Sigmoid colon (tissue), 7 donors: ENCODE results near the gene CCDC185. TPM values are rescaled to one million over a fixed set of nuclear protein-coding genes. Genes with fewer than 3 reads are reported as not detected.

ENCODE experiments used
- DNase-seq: peaks from one replicate; pipeline ENCODE4 v3.0.0-alpha.2; 2019
- H3K27ac ChIP-seq, 4 donors: fragments of 200-600 bp; sonication (generic); one replicate each; pipeline ENCODE4 v1.5.1; 2016 to 2019; ENCODE audit warnings: mild to moderate bottlenecking in 1 of 4
- H3K27me3 ChIP-seq, 3 donors: fragments of 200-600 bp; sonication (generic); one replicate each; pipeline ENCODE4 v1.5.1; 2019; ENCODE audit warnings: mild to moderate bottlenecking in 1 of 3
- H3K36me3 ChIP-seq, 4 donors: fragments of 200-600 bp; sonication (generic); one replicate each; pipeline ENCODE4 v1.5.1; 2016 to 2019
- H3K4me1 ChIP-seq, 4 donors: fragments of 200-600 bp; sonication (generic); one replicate each; pipeline ENCODE4 v1.5.1; 2017 to 2019
- H3K4me3 ChIP-seq, 4 donors: fragments of 200-600 bp; sonication (generic); one replicate each; pipeline ENCODE4 v1.5.1; 2017 to 2019; ENCODE audit warnings: mild to moderate bottlenecking in 2 of 4, moderate library complexity in 1 of 4
- H3K9me3 ChIP-seq, 4 donors: fragments of 200-600 bp in 3 of 4; sonication (generic) in 3 of 4; one replicate each; pipeline versions ENCODE4 v1.5.1 to v1.6.1; 2013 to 2019
- EP300 ChIP-seq, 4 donors: sonication (generic); formaldehyde crosslinking; IDR thresholded peaks; one replicate each; pipeline ENCODE4 v1.6.1; 2017; ENCODE audit warnings: antibody characterized with exemption in 4 of 4
- POLR2A ChIP-seq, 2 donors: fragments of 450-650 bp; IDR thresholded peaks; one replicate each; pipeline ENCODE4 v1.6.1; 2016; ENCODE audit warnings: antibody characterized with exemption in 2 of 2, mild to moderate bottlenecking in 2 of 2, moderate library complexity in 2 of 2
- POLR2AphosphoS5 ChIP-seq, 4 donors: sonication (generic); formaldehyde crosslinking; IDR thresholded peaks; one replicate each; pipeline ENCODE4 v1.6.1; 2017; ENCODE audit warnings: antibody characterized with exemption in 4 of 4
- WGBS, 2 donors: extraction: QIAGEN DNeasy Blood & Tissue Kit; methylation state at CpG; one replicate each; pipeline ENCODE4 v1.1.7; 2013; 5-methylcytosine and 5-hydroxymethylcytosine counted together
- intact Hi-C: fragments of 100-400 bp; cut with DNase I; formaldehyde crosslinking; loops from one replicate; pipeline ENCODE4 v1.15.1; 2023
- polyA plus RNA-seq, 3 donors: library from polyadenylated mRNA; stranded (reverse); fragments of 200-250 nt; gene quantifications; one replicate each; pipeline ENCODE4 v1.2.3, GENCODE V29; 2013
- total RNA-seq, 4 donors: library from RNA; depleted of rRNA; stranded (reverse); fragments of >200 nt; gene quantifications; one replicate each; pipeline ENCODE4 v1.1.0, GENCODE V29; 2016
- TF ChIP-seq, protein P1 (sequence below), 4 experiments: fragments of 450-650 bp in 3 of 4; fragments of 200-600 bp in 1 of 4; IDR thresholded peaks; one replicate each; pipeline ENCODE4 v1.5.1; 2016 to 2019; ENCODE audit warnings: antibody characterized with exemption in 4 of 4, mild to moderate bottlenecking in 3 of 4, moderate library complexity in 2 of 4
- donor health status: healthy with polysubstance abuse.
- donor health status: Bipolar disorder and iron deficiency.
- donor health status: healthy.

Gene CCDC185
- total and polyA plus RNA-seq, 7 donors, result not detected

DNA sequence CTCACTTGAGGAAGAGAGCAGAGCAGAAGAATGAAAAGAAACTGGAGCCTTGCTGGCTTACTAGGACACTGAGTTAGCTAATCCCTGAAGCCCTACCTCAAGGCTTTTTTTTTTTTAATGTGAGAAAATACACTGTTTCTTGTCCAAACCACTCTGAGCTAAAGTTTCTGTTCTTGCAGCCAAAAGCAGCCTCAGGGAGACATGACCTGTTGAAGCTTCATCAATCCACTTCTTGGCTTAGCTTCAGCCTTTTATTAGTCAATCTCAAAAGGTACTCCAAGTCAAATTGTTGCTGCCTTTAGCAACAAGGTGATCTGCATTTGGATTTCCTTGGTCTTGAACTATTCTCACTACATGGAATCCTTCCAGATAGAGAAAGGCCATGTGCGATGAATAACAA, 33.7 kb downstream of the CCDC185 start:
- Histone ChIP-seq H3K36me3 (no peaks in the 10 kb centered on the region), H3K4me1 (peaks cover 0 to 48% (median 33%) of the 10 kb centered on the region in 4 donors), H3K27me3 (no peaks in the 10 kb centered on the region), H3K9me3 (no peaks in the 10 kb centered on the region), H3K4me3 (no peak overlapping the region), H3K27ac (peak overlapping the region in 1 of 4 donors; percentile 12)
- DNase-seq, result no peak
- WGBS, 2 donors, result 89 to 91% methylated on average over 1 of the region's 1 CpG
- TF ChIP-seq POLR2AphosphoS5 (IDR thresholded peaks at IDR 0.05) (no peak), POLR2A (IDR thresholded peaks at IDR 0.05) (no peak)
- intact Hi-C loops, result no loop called here

DNA sequence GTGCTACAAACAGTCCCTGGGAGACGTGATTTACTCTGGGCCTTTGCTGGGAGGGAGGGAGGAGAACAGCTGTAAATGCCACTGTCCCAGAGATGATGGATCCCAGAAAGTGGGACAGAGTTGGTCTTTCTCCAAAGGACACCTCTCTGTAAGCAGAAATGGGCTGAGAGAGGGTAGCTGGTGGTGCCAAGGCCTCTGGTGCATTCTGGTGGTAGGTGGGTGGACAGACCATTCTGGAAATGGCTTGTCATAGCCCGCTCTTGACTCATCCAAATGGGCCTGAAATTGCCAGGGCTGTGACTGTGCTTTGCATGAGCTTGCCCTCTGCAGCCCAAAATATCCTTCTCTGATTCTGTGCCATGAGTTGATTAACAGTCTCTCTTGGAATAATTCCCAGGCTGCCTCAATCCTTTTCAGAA, 36.1 kb downstream of the CCDC185 start:
- Histone ChIP-seq H3K9me3 (no peaks in the 10 kb centered on the region), H3K4me1 (peaks cover 0 to 41% (median 29%) of the 10 kb centered on the region in 4 donors), H3K36me3 (no peaks in the 10 kb centered on the region), H3K4me3 (no peak overlapping the region), H3K27me3 (no peaks in the 10 kb centered on the region), H3K27ac (peak overlapping the region; percentile 23 to 75 (median 62))
- intact Hi-C loops, result loop anchor here (2.0 kb wide), 1 partner anchor 295 kb away; no protein-coding TSS in a partner anchor
- peak; percentile 93 for DNase-seq
- peak; percentile 44 to 69 (median 54) for TF ChIP-seq EP300 (IDR thresholded peaks at IDR 0.05)
- TF ChIP-seq POLR2AphosphoS5 (IDR thresholded peaks at IDR 0.05), result peak; percentile 77 to 91 (median 83)
- TF ChIP-seq, protein P1, sequence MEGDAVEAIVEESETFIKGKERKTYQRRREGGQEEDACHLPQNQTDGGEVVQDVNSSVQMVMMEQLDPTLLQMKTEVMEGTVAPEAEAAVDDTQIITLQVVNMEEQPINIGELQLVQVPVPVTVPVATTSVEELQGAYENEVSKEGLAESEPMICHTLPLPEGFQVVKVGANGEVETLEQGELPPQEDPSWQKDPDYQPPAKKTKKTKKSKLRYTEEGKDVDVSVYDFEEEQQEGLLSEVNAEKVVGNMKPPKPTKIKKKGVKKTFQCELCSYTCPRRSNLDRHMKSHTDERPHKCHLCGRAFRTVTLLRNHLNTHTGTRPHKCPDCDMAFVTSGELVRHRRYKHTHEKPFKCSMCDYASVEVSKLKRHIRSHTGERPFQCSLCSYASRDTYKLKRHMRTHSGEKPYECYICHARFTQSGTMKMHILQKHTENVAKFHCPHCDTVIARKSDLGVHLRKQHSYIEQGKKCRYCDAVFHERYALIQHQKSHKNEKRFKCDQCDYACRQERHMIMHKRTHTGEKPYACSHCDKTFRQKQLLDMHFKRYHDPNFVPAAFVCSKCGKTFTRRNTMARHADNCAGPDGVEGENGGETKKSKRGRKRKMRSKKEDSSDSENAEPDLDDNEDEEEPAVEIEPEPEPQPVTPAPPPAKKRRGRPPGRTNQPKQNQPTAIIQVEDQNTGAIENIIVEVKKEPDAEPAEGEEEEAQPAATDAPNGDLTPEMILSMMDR (IDR thresholded peaks at IDR 0.05), result no peak
- WGBS, 2 donors, result 79 to 81% methylated on average over 2 of the region's 2 CpGs

DNA sequence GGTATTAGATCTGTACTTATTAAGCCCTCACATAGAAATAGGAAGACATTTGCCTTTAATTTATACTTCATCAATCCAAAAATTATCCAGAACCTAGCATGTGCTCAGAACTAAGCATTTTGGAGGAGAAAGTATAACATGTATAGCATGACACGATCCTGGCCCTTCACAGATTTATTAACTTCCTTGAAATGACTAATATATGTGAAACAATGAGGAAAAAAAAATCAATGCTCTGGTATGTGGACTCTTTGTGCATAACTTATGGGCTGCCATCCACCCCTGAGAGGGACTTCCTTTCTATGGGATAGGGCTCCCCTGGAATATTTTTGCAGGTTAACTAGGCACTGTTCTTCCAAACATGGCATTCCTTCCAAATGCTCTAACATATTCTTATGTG, 36.6 kb downstream of the CCDC185 start:
- H3K36me3 ChIP-seq, result no peaks in the 10 kb centered on the region
- H3K27me3 ChIP-seq, result no peaks in the 10 kb centered on the region
- no peaks in the 10 kb centered on the region for H3K9me3 ChIP-seq
- intact Hi-C loops, result loop anchor here (2.0 kb wide), 1 partner anchor 295 kb away; no protein-coding TSS in a partner anchor
- peaks cover 0 to 41% (median 29%) of the 10 kb centered on the region in 4 donors for H3K4me1 ChIP-seq
- DNase-seq, result no peak
- WGBS, 2 donors, result 52 to 54% methylated on average over 1 of the region's 1 CpG
- H3K4me3 ChIP-seq, result no peak overlapping the region
- peak overlapping the region in 3 of 4 donors; percentile 62 to 75 (median 63) for H3K27ac ChIP-seq
- TF ChIP-seq POLR2AphosphoS5 (IDR thresholded peaks at IDR 0.05) (no peak), EP300 (IDR thresholded peaks at IDR 0.05) (no peak), POLR2A (IDR thresholded peaks at IDR 0.05) (no peak)
- TF ChIP-seq, protein P1 (IDR thresholded peaks at IDR 0.05), result no peak

DNA sequence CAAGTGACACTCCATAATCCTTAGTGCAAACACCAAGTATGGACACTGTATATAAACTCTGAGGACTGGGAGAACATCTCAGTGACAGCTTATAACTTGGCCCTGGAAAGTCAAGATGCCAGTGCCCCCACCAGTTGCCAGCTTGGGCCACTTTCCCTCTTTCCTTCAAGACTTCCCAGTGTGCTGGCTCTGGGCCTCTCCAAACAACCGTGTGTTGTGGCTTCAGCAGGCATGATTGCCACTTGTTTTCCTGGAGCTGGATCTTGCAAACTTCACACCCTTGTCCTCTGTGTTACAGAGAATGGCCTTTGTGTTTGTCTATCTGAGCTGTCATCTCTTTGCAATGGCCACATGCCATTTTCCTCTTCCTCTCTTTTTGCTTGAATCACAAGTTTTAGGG, 37.0 kb downstream of the CCDC185 start:
- TF ChIP-seq, protein P1 (IDR thresholded peaks at IDR 0.05), result no peak
- no peak for TF ChIP-seq POLR2AphosphoS5 (IDR thresholded peaks at IDR 0.05)
- TF ChIP-seq POLR2A (IDR thresholded peaks at IDR 0.05), result no peak
- no peak for TF ChIP-seq EP300 (IDR thresholded peaks at IDR 0.05)
- no peaks in the 10 kb centered on the region for H3K36me3 ChIP-seq
- intact Hi-C loops, result no loop called here
- peaks cover 0 to 41% (median 29%) of the 10 kb centered on the region in 4 donors for H3K4me1 ChIP-seq
- 36 to 53% methylated on average over 1 of the region's 1 CpG for WGBS, 2 donors
- peak overlapping the region in 3 of 4 donors; percentile 62 to 75 (median 63) for H3K27ac ChIP-seq
- no peak for DNase-seq
- no peaks in the 10 kb centered on the region for H3K9me3 ChIP-seq
- no peaks in the 10 kb centered on the region for H3K27me3 ChIP-seq
- H3K4me3 ChIP-seq, result no peak overlapping the region

DNA sequence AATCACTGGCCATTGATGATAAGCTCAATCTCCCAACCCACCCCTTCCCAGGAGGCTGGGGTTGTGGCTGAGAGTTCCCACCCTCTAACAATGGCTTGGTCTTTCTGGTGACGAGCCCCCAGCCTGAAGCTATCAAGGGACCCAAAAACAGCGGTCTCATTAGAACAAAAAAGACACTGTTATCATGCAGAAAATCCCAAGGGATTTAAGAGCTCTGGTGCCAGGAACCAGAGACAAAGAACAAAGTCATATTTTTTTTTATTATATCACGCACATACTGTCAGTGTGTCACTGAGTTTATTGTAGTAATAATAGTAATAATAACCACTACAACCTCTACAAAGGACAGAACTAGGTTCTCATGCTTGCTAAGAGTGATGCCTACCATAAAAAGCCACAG, 43.9 kb downstream of the CCDC185 start:
- Histone ChIP-seq H3K36me3 (no peaks in the 10 kb centered on the region), H3K4me1 (no peaks in the 10 kb centered on the region), H3K27ac (no peak overlapping the region), H3K27me3 (no peaks in the 10 kb centered on the region), H3K9me3 (no peaks in the 10 kb centered on the region), H3K4me3 (no peak overlapping the region)
- 61 to 74% methylated on average over 3 of the region's 3 CpGs for WGBS, 2 donors
- intact Hi-C loops, result no loop called here
- DNase-seq, result no peak
- TF ChIP-seq EP300 (IDR thresholded peaks at IDR 0.05), result no peak
- no peak for TF ChIP-seq POLR2A (IDR thresholded peaks at IDR 0.05)
- TF ChIP-seq, protein P1 (IDR thresholded peaks at IDR 0.05), result no peak
- no peak for TF ChIP-seq POLR2AphosphoS5 (IDR thresholded peaks at IDR 0.05)
